Activated CD4-positive, alpha-beta memory T cell treated with anti-CD3 and anti-CD28 coated beads for 36 hours (primary cell): ENCODE measurements around the gene BAZ2A. TPM values are rescaled to one million over a fixed set of nuclear protein-coding genes. Genes with fewer than 3 reads are reported as not detected.
A peak's percentile ranks its signal among the peaks of the same experiment; 100 is the strongest.

Source experiments
- CTCF ChIA-PET: fragments of 350-600 bp; sonication (Branson Sonifier 250); formaldehyde crosslinking; loops from one replicate; lab custom pipeline; 2021; ENCODE audit warnings: antibody characterized with exemption, inconsistent platforms; lab: Charles Lee
- POLR2A ChIA-PET: fragments of 350-600 bp; sonication (Branson Sonifier 250); formaldehyde crosslinking; loops from one replicate; lab custom pipeline; 2021; ENCODE audit warnings: antibody characterized with exemption; lab: Charles Lee
- DNase-seq: peaks from one replicate; pipeline ENCODE4 v3.0.0-alpha.2; 2020
- H3K27ac Mint-ChIP-seq: one replicate; pipeline ENCODE4 v1.8.0; 2021; ENCODE audit warnings: mixed read lengths
- H3K27me3 Mint-ChIP-seq: one replicate; pipeline ENCODE4 v1.8.0; 2021; ENCODE audit warnings: mixed read lengths
- H3K36me3 Mint-ChIP-seq: one replicate; pipeline ENCODE4 v1.8.0; 2021; ENCODE audit warnings: mixed read lengths
- H3K4me1 Mint-ChIP-seq: one replicate; pipeline ENCODE4 v1.8.0; 2021; ENCODE audit warnings: low read depth, mixed read lengths
- H3K4me3 Mint-ChIP-seq: one replicate; pipeline ENCODE4 v1.8.0; 2021; ENCODE audit warnings: mild to moderate bottlenecking, mixed read lengths
- H3K9me3 Mint-ChIP-seq: one replicate; pipeline ENCODE4 v1.8.0; 2021; ENCODE audit warnings: mixed read lengths
- intact Hi-C: fragments of 100-400 bp; cut with micrococcal nuclease; formaldehyde crosslinking; loops from one replicate; pipeline ENCODE4 v1.15.1; 2023
- total RNA-seq, 2 experiments: library from RNA; stranded (reverse); gene quantifications; one replicate each; pipeline ENCODE4 v1.2.3, GENCODE V29; 2021

BAZ2A gene
- total RNA-seq, 2 experiments from 2014 or later: 90.7 to 111 TPM

DNA sequence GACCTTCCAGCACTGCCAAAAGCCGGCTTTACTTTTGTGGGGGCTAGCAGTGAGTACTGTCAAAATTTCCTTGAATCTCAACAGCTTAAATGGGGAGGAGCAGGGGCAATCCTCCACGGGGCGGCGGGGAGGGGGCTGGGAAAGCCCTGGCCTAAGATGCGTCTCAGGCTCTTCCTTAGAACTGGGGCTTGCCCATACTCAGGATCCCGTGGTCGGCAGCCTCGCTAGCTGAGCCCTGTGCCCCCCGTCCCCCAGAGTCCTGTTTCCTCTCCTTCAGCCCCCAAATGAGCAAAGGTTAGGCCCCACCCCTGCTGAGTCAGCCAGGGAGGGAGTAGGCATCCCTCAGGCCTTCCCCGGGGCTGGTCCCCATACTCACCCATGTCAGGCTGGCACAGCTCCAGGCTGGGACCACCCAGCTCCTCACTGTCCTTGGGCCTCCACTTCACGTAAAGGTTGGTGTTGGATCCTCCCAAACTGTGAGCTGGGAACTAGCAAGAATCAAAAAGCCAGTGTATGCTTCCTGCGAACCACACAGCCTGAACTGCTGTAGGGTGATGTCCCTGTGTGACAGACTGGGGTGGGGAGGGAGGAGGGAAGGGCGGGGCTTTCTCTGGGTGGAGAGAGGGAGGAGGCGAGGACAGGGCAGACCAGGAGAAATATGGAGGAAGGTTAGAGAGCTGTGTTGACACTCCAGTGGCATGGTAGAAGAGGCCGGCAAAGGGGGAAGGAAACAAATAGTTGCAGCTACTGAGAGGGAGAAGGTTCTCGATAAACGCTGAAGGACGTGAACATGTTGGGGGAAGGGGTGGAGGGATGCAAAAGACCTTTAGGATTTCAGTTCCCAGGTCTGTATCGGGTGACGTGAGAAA is 5.9 kb upstream of the BAZ2A start:
- Mint-ChIP-seq H3K27ac (peak overlapping the region; percentile 86), H3K9me3 (no peaks in the 10 kb centered on the region), H3K36me3 (peaks cover 31% of the 10 kb centered on the region), H3K4me1 (peaks cover 54% of the 10 kb centered on the region), H3K4me3 (peak overlapping the region; percentile 82), H3K27me3 (no peaks in the 10 kb centered on the region)
- ChIA-PET CTCF (interaction anchor here (0.6 to 3.2 kb wide), 29 partner anchors 8 to 532 kb away, joined by 3 to 39 read pairs (median 5); partner anchors contain the start of genes ATP5F1B, NACA, PA2G4 and PRIM1), POLR2A (interaction anchor here (0.6 to 3.8 kb wide), 14 partner anchors 8 to 476 kb away, joined by 3 to 59 read pairs (median 4); partner anchors contain the start of genes ATP5F1B, NACA, PTGES3 and STAT2)
- intact Hi-C loops: loop anchor here (1.0 to 10.0 kb wide), 10 partner anchors 8 to 591 kb away; partner anchors contain the start of genes APOF, NAB2, NACA and PTGES3
- DNase-seq: peak; percentile 95

GRCh38 chr12:56634837-56635791 is 5.0 kb upstream of the BAZ2A start:
- POLR2A ChIA-PET: interaction anchor here (1.1 to 3.8 kb wide), 6 partner anchors 10 to 275 kb away, joined by 3 to 59 read pairs (median 10); partner anchors contain the start of genes ATP5F1B, NACA, PTGES3 and STAT2
- CTCF ChIA-PET: interaction anchor here (0.6 to 3.2 kb wide), 12 partner anchors 9 to 517 kb away, joined by 3 to 39 read pairs (median 17); partner anchors contain the start of genes ATP5F1B, PTGES3 and ZC3H10
- Mint-ChIP-seq H3K36me3 (peaks cover 28% of the 10 kb centered on the region), H3K27me3 (no peaks in the 10 kb centered on the region), H3K4me1 (peaks cover 60% of the 10 kb centered on the region), H3K27ac (peak overlapping the region; percentile 86), H3K4me3 (peak overlapping the region; percentile 82), H3K9me3 (no peaks in the 10 kb centered on the region)
- intact Hi-C loops: loop anchor here (5.0 to 10.0 kb wide), 6 partner anchors 33 to 590 kb away; partner anchors contain the start of genes APOF, CNPY2, NAB2 and RPL41
- DNase-seq: peak; percentile 81

DNA sequence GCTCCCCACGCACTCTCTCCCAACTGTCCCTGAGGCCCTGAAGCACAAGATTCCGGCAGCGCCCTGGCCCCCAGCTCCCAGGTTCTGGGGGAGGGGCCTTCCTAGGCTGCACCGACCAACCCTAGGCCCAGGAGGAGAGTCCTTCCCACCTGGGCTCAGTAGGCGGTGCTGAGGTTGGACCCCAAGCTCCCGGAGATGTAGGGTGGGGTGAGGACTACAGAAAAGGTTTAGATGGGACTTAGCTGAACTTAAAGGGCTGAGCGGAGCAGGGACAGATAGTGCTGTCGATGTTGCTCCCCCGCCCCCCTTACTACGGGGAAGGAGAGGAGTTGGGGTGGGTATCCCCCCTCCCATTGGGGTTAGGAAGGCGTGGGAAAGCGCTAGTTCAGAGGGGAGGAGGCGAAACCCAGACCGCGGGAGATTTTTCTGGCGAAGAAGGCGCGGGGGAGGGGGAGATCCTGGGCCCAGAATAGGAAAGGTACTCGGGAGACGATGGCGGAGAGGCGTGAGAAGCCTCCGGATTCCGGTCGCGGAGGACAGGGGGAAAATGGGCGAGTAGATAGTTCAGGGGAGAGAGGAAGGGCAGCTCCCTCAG is 4.2 kb upstream of the BAZ2A start:
- ChIA-PET POLR2A (interaction anchor here (0.5 to 3.8 kb wide), 3 partner anchors 11 to 51 kb away, joined by 3 to 59 read pairs (median 7); partner anchors contain the start of genes ATP5F1B and PTGES3), CTCF (interaction anchor here (0.7 to 3.2 kb wide), 4 partner anchors 11 to 531 kb away, joined by 5 to 39 read pairs (median 20); partner anchors contain the start of gene ATP5F1B)
- H3K27me3 Mint-ChIP-seq: no peaks in the 10 kb centered on the region
- H3K9me3 Mint-ChIP-seq: no peaks in the 10 kb centered on the region
- H3K4me1 Mint-ChIP-seq: peaks cover 60% of the 10 kb centered on the region
- peak overlapping the region; percentile 82 for H3K4me3 Mint-ChIP-seq
- H3K27ac Mint-ChIP-seq: peak overlapping the region; percentile 84
- H3K36me3 Mint-ChIP-seq: peaks cover 25% of the 10 kb centered on the region
- DNase-seq: peak; percentile 50
- intact Hi-C loops: loop anchor here (5.0 to 10.0 kb wide), 3 partner anchors 317 to 590 kb away; partner anchors contain the start of genes CNPY2, RPL41, RPS26 and ZC3H10

- intact Hi-C loops: loop anchor here (5.0 to 10.0 kb wide), 3 partner anchors 316 to 589 kb away; partner anchors contain the start of genes CNPY2, RPL41, RPS26 and ZC3H10
- Mint-ChIP-seq H3K4me1 (peaks cover 62% of the 10 kb centered on the region), H3K4me3 (peak overlapping the region; percentile 82), H3K36me3 (peaks cover 22% of the 10 kb centered on the region), H3K9me3 (no peaks in the 10 kb centered on the region), H3K27me3 (no peaks in the 10 kb centered on the region), H3K27ac (peak overlapping the region; percentile 84)
- POLR2A ChIA-PET: interaction anchor here (0.5 to 3.8 kb wide), 3 partner anchors 12 to 52 kb away, joined by 3 to 59 read pairs (median 7); partner anchors contain the start of genes ATP5F1B and PTGES3
- CTCF ChIA-PET: interaction anchor here (0.7 kb wide), 1 partner anchor 530 kb away, joined by 5 read pairs; no protein-coding TSS in a partner anchor
- no peak for DNase-seq
Observed at GRCh38 chr12:56633468-56634241, 3.5 kb upstream of the BAZ2A start.

DNA sequence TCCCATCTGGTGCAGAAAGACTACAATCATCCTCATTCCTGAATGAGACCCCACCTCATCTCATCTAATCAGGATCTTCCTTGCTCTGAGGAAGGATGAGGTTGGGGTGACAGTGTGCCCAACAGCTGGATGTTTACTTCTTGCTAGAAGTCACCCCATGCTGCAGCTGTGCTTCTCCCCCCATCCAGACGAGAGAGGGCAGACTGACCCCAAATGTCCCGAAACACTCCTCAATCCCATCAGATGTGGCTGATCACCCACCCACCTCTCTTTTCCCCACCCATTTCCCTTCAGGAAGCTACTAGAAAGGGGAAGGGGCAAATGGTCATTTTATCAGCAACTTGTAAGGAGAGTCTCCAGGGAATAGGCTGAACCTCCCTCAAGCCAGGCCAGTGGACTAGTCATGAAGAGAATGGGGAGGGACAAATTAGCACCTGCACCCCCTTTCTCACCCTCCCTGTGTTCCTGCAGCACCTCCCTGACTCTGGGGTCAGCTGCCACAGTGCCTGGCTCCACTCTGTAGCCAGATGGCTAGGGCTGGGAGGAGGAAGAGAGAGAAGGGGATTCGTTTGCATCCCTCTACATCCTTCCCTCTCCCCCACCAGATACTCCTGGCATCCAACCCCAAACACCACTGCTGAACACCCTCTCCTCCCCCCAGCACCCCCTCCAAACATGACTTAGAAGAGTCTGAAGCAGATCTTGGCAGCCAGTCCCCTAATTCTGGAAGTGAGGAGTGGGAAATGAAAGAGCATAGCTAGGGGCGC is 2.8 kb upstream of the BAZ2A start:
- ChIA-PET CTCF (no interaction called here), POLR2A (interaction anchor here (0.7 kb wide), 1 partner anchor 55 kb away, joined by 3 read pairs; the partner anchor contains the start of gene PTGES3)
- H3K27ac Mint-ChIP-seq: peak overlapping the region; percentile 67
- peaks cover 68% of the 10 kb centered on the region for H3K4me1 Mint-ChIP-seq
- no peak for DNase-seq
- H3K36me3 Mint-ChIP-seq: peaks cover 18% of the 10 kb centered on the region
- intact Hi-C loops: loop anchor here (5.0 to 10.0 kb wide), 3 partner anchors 316 to 588 kb away; partner anchors contain the start of genes CNPY2, RPL41, RPS26 and ZC3H10
- H3K27me3 Mint-ChIP-seq: no peaks in the 10 kb centered on the region
- H3K4me3 Mint-ChIP-seq: peak overlapping the region; percentile 82
- H3K9me3 Mint-ChIP-seq: no peaks in the 10 kb centered on the region

DNA sequence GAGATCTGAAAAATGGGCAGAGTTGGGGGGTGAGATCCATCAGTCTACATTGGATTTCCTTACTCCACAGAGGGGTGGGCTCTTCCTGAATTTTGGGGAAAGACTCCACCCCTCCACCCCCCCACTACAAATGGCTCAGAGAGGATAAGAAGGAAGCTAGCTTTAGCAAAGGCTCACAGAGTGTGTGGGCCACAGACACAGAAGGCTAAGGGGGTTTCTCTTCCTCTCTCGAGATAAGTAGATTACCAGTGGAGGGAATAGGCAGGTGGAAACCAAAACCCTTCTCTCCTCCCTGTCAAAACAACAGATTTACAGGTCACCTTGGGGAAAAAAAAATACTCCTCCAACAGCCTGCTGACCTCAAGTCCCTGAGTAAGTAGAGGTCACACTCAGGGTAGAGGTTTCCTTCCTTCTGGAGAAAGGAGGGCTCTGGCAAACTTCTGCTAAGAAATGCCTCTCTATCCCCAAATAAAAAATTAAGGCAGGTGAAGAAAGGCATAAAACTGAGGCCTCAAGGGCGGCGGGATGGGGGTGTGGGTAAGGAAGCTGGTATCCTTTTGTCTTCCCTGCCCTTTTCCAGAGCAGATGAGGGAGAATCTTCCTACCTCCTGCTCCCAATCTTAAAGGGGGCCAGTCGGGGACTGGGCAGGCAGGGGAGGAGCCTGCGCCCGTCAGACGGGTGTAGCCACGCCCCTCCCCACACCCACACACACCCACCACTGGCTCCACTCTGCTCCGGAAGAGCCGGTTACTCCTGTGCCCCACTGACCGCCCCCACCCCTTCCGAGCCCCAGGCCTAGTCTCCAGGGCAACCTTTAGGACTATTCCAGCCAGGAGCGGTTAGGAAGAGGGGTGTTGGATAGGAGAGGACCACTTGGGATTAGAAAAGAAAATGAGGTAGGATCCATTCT is 1.9 kb upstream of the BAZ2A start:
- intact Hi-C loops: loop anchor here (5.0 to 10.0 kb wide), 3 partner anchors 315 to 587 kb away; partner anchors contain the start of genes CNPY2, RPL41, RPS26 and ZC3H10
- Mint-ChIP-seq H3K27ac (peak overlapping the region; percentile 67), H3K4me3 (peak overlapping the region; percentile 34), H3K36me3 (peaks cover 11% of the 10 kb centered on the region), H3K27me3 (no peaks in the 10 kb centered on the region), H3K4me1 (peaks cover 64% of the 10 kb centered on the region), H3K9me3 (no peaks in the 10 kb centered on the region)
- ChIA-PET CTCF (no interaction called here), POLR2A (interaction anchor here (0.6 to 0.7 kb wide), 2 partner anchors 32 to 56 kb away, joined by 3 read pairs; partner anchors contain the start of gene PTGES3)
- DNase-seq: peak; percentile 74

GRCh38 chr12:56629459-56630179 is 507 bp downstream of the BAZ2A start:
- Mint-ChIP-seq H3K27ac (peak overlapping the region; percentile 93), H3K4me1 (peaks cover 74% of the 10 kb centered on the region), H3K36me3 (peaks cover 16% of the 10 kb centered on the region), H3K4me3 (peak overlapping the region; percentile 93), H3K9me3 (no peaks in the 10 kb centered on the region), H3K27me3 (no peaks in the 10 kb centered on the region)
- ChIA-PET CTCF (interaction anchor here (0.6 to 2.3 kb wide), 9 partner anchors 10 to 600 kb away, joined by 3 to 8 read pairs (median 4); partner anchors contain the start of genes ATP5F1B, MYL6B and SHMT2), POLR2A (interaction anchor here (0.9 to 4.0 kb wide), 7 partner anchors 9 to 372 kb away, joined by 3 to 27 read pairs (median 7); partner anchors contain the start of genes ATP5F1B, NACA and PTGES3)
- peak; percentile 62 for DNase-seq
- intact Hi-C loops: loop anchor here (5.0 to 10.0 kb wide), 3 partner anchors 312 to 585 kb away; partner anchors contain the start of genes CNPY2, RPL41, RPS26 and ZC3H10
